ENCODE measurements around the gene ATG7.

The ATG7 gene

GRCh38 chr3:11305509-11305908 lies 33.3 kb downstream of the ATG7 start:
- no peak overlapping the region for H3K27ac ChIP-seq (ENCODE audit: extremely low read depth, low read depth, low read length)
- TF ChIP-seq ZNF555 (tag by site-specific recombination; conservative IDR thresholded peaks at IDR 0.05) (no peak), GLIS1 (tag by site-specific recombination; IDR thresholded peaks at IDR 0.05) (peak; percentile 19; the same call in 1 of the 2 replicates)
- no peak overlapping the region for H3K4me3 ChIP-seq (ENCODE audit: low read depth, low read length)
- ChIA-PET POLR2A (interaction anchor here (1.6 kb wide), 1 partner anchor 33 kb away, joined by 4 read pairs; the partner anchor contains the start of gene ATG7), CTCF (interaction anchor here (1.3 kb wide), 1 partner anchor 70 kb away, joined by 3 read pairs; no protein-coding TSS in a partner anchor)
- no peaks in the 10 kb centered on the region for H3K9me3 ChIP-seq (ENCODE audit: control insufficient read depth, insufficient read depth, low read depth, low read length)
- H3K36me3 ChIP-seq (ENCODE audit: control insufficient read depth in 2 of 2, insufficient read depth in 1 of 2, low read length in 2 of 2): peaks cover 21 to 75% of the 10 kb centered on the region in 2 experiments
- H3K4me1 ChIP-seq (ENCODE audit: control insufficient read depth, insufficient read depth, low read length): no peaks in the 10 kb centered on the region

GRCh38 chr3:11306817-11307589 lies 34.8 kb downstream of the ATG7 start:
- TF ChIP-seq FEZF1 (tag by site-specific recombination; IDR thresholded peaks at IDR 0.05) (peak; percentile 11; the same call in 1 of the 2 replicates), ZNF223 (tag by site-specific recombination; IDR thresholded peaks at IDR 0.05) (no peak)
- ChIA-PET POLR2A (interaction anchor here (1.6 kb wide), 1 partner anchor 35 kb away, joined by 4 read pairs; the partner anchor contains the start of gene ATG7), CTCF (interaction anchor here (0.5 to 1.3 kb wide), 3 partner anchors 71 to 1404 kb away, joined by 3 to 5 read pairs (median 3); no protein-coding TSS in a partner anchor)
- H3K27ac ChIP-seq (ENCODE audit: extremely low read depth, low read depth, low read length): no peak overlapping the region
- no peaks in the 10 kb centered on the region for H3K4me1 ChIP-seq (ENCODE audit: control insufficient read depth, insufficient read depth, low read length)
- H3K4me3 ChIP-seq (ENCODE audit: low read depth, low read length): no peak overlapping the region
- peaks cover 29 to 69% of the 10 kb centered on the region in 2 experiments for H3K36me3 ChIP-seq (ENCODE audit: control insufficient read depth in 2 of 2, insufficient read depth in 1 of 2, low read length in 2 of 2)
- H3K9me3 ChIP-seq (ENCODE audit: control insufficient read depth, insufficient read depth, low read depth, low read length): no peaks in the 10 kb centered on the region

GRCh38 chr3:11307830-11308432 lies 35.7 kb downstream of the ATG7 start:
- Histone ChIP-seq H3K4me1 (ENCODE audit: control insufficient read depth, insufficient read depth, low read length) (no peaks in the 10 kb centered on the region), H3K4me3 (ENCODE audit: low read depth, low read length) (no peak overlapping the region), H3K36me3 (ENCODE audit: control insufficient read depth in 2 of 2, insufficient read depth in 1 of 2, low read length in 2 of 2) (peaks cover 29 to 69% of the 10 kb centered on the region in 2 experiments), H3K9me3 (ENCODE audit: control insufficient read depth, insufficient read depth, low read depth, low read length) (no peaks in the 10 kb centered on the region), H3K27ac (ENCODE audit: extremely low read depth, low read depth, low read length) (no peak overlapping the region)
- POLR2A ChIA-PET: no interaction called here
- CTCF ChIA-PET: no interaction called here
- TF ChIP-seq ZNF426 (tag by site-specific recombination; IDR thresholded peaks at IDR 0.05) (no peak), OVOL3 (tag by site-specific recombination; IDR thresholded peaks at IDR 0.05) (no peak), HOXD13 (CRISPR knock-in tag; IDR thresholded peaks at IDR 0.05; ENCODE audit: borderline replicate concordance) (no peak), ZNF560 (tag by site-specific recombination; IDR thresholded peaks at IDR 0.05; ENCODE audit: borderline replicate concordance) (no peak), MYNN (tag by site-specific recombination; IDR thresholded peaks at IDR 0.05; ENCODE audit: borderline replicate concordance) (no peak), WT1 (tag by site-specific recombination; IDR thresholded peaks at IDR 0.05) (no peak), ZNF121 (tag by site-specific recombination; IDR thresholded peaks at IDR 0.05) (no peak), SALL2 (tag by site-specific recombination; IDR thresholded peaks at IDR 0.05; ENCODE audit: borderline replicate concordance) (no peak), ZSCAN18 (tag by site-specific recombination; IDR thresholded peaks at IDR 0.05) (no peak), ZSCAN4 (tag by site-specific recombination; IDR thresholded peaks at IDR 0.05) (no peak), ZNF354C (tag by site-specific recombination; IDR thresholded peaks at IDR 0.05; ENCODE audit: borderline replicate concordance, low read depth) (no peak)
